ENCODE results near the gene PLA2G2C. TPM values are rescaled to one million over a fixed set of nuclear protein-coding genes. Genes with fewer than 3 reads are reported as not detected.
"Not testable (repeated sequence)": the region's sequence is repeated elsewhere in the genome, so short reads cannot be mapped to it uniquely, and the experiment has no call there.

The PLA2G2C gene
- total and polyA plus RNA-seq, 10 donors: 0.17 TPM; not detected in 9

GRCh38 chr1:20136249-20136648, 50.1 kb downstream of the PLA2G2C start:
- TF ChIP-seq POLR2AphosphoS5 (IDR thresholded peaks at IDR 0.05): no peak
- no peak for TF ChIP-seq POLR2A (IDR thresholded peaks at IDR 0.05)
- no peak for TF ChIP-seq CTCF (IDR thresholded peaks at IDR 0.05 in 8 of 11, conservative IDR thresholded peaks at IDR 0.05 in 3 of 11)
- Histone ChIP-seq H3K4me1 (peaks cover 0 to 8% (median 0%) of the 10 kb centered on the region in 6 donors), H3K4me3 (no peak overlapping the region), H3K9me3 (no peaks in the 10 kb centered on the region), H3K27me3 (replicated peaks in 1 of 7) (no peaks in the 10 kb centered on the region), H3K36me3 (no peaks in the 10 kb centered on the region), H3K27ac (no peak overlapping the region)
- intact Hi-C loops (cut with DNase I; ENCODE audit: low total_unique reads): no loop called here
- DNase-seq: no peak
- WGBS, 5 donors: 93 to 96% (median 94%) methylated on average over 3 of the region's 3 CpGs

- Histone ChIP-seq H3K36me3 (no peaks in the 10 kb centered on the region), H3K4me1 (peaks cover 0 to 5% (median 0%) of the 10 kb centered on the region in 6 donors), H3K4me3 (no peak overlapping the region), H3K9me3 (peaks cover 0 to 6% (median 4%) of the 10 kb centered on the region in 8 donors), H3K27ac (no peak overlapping the region), H3K27me3 (replicated peaks in 1 of 7) (no peaks in the 10 kb centered on the region)
- no peak for DNase-seq
- TF ChIP-seq POLR2AphosphoS5 (IDR thresholded peaks at IDR 0.05): no peak
- TF ChIP-seq POLR2A (IDR thresholded peaks at IDR 0.05): no peak
- no peak for TF ChIP-seq CTCF (IDR thresholded peaks at IDR 0.05 in 8 of 11, conservative IDR thresholded peaks at IDR 0.05 in 3 of 11)
- intact Hi-C loops (cut with DNase I; ENCODE audit: low total_unique reads): no loop called here
- WGBS, 5 donors: 87 to 94% (median 90%) methylated on average over 3 of the region's 3 CpGs
Measured at GRCh38 chr1:20134995-20135394, 51.3 kb downstream of the PLA2G2C start.

- H3K27me3 ChIP-seq (replicated peaks in 1 of 7); H3K4me1 ChIP-seq; intact Hi-C loops (cut with DNase I; ENCODE audit: low total_unique reads); H3K27ac ChIP-seq; H3K36me3 ChIP-seq; DNase-seq; H3K4me3 ChIP-seq: not testable (repeated sequence)
- peaks cover 0 to 18% (median 13%) of the 10 kb centered on the region in 8 donors for H3K9me3 ChIP-seq
- 88 to 96% (median 94%) methylated on average over 3 of the region's 3 CpGs for WGBS, 5 donors
Measured at GRCh38 chr1:20130518-20130917, 55.8 kb downstream of the PLA2G2C start.

GRCh38 chr1:20126806-20127440, 59.4 kb downstream of the PLA2G2C start:
- Histone ChIP-seq H3K27ac (no peak overlapping the region), H3K27me3 (replicated peaks in 1 of 7) (no peaks in the 10 kb centered on the region), H3K4me3 (no peak overlapping the region), H3K4me1 (peaks cover 0 to 25% (median 11%) of the 10 kb centered on the region in 6 donors), H3K36me3 (no peaks in the 10 kb centered on the region), H3K9me3 (peaks cover 0 to 18% (median 13%) of the 10 kb centered on the region in 8 donors)
- intact Hi-C loops (cut with DNase I; ENCODE audit: low total_unique reads): no loop called here
- WGBS, 5 donors: 90 to 96% (median 93%) methylated on average over 6 to 10 of the region's 10 CpGs
- no peak for DNase-seq
- no peak for TF ChIP-seq CTCF (IDR thresholded peaks at IDR 0.05 in 8 of 11, conservative IDR thresholded peaks at IDR 0.05 in 3 of 11)
- no peak for TF ChIP-seq POLR2A (IDR thresholded peaks at IDR 0.05)
- TF ChIP-seq POLR2AphosphoS5 (IDR thresholded peaks at IDR 0.05): no peak
